NOMO-1 treated with DMSO at 0.1 percent for 48 hours (cell line): Measurements from ENCODE around the gene TMEM164.
"Not testable (repeated sequence)": the region's sequence is repeated elsewhere in the genome, so short reads cannot be mapped to it uniquely, and the experiment has no call there.

Experiments
- DNase-seq: peaks from one replicate; lab custom pipeline; 2025; ENCODE audit not compliant: unreplicated experiment; lab: John Stamatoyannopoulos, UW

Gene TMEM164

DNA sequence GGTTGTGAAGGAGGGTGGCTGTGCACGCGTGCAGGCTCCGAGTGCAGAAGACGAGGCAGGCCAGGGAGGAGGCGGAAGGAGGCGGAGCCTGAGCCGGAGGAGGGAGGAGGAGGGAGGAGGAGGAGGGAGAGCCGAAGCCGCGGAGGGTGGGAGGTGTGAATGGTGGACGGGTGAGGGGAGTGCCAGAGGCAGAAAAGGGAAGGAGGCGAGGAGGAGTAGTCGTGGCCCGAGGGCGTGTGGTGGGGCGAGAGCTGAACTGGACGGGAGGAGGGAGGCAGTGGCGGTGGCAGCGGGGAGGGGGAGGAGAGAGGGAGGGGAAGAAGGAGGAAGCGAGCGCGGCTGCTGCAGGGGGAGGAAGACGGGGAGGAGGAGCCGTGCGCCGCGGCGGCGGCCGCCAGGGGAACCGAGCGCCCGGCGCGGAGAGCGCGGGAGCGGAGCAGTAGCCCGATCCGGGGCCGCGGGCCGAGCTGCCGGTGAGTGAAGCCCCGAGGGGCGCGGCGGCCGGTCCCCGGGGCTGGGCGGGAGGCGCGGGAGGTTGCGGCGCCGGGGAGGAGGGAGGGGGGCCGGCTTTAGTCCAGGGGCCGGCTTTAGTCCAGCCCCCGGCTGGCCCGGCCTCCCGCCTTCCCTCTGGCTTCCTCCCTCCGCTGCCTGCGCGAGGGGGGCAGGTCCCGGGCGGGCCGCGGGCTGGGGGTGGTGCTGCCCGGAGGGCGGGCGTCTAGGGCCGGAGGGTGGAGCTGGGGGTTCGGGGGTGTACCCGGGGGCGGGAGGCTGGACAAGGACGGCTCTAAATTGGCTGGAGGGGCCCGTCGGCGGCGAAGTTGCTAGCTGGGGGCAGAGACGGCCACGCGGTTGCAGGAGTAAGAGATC lies at the start of gene TMEM164:
Gene TMEM164, plus strand, starts transcription at position 815 of the 867 bp plus-strand sequence. CDS start 661 bp downstream, outside the sequence.
- peak; percentile 96 for DNase-seq

DNA sequence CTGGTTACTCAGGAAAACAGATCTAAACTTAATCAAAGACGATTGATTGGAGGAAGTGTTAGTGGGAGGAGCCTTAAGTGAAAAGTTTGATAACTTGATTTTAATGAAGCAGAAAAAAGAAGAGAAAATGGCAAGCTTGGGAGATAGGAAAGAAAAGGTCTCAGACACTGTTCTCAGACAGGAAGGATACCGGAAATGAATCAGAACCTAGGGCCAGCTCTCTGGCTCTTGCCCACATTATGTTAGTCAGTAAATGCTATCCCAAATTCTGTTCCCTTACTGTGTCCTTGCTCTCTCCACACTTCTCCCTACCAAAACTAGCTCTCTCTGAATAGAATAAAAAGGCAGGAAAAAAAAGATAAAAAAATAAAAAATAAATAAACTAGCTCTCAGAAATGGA lies 48.6 kb upstream of the TMEM164 start:
- DNase-seq, result no peak

DNA sequence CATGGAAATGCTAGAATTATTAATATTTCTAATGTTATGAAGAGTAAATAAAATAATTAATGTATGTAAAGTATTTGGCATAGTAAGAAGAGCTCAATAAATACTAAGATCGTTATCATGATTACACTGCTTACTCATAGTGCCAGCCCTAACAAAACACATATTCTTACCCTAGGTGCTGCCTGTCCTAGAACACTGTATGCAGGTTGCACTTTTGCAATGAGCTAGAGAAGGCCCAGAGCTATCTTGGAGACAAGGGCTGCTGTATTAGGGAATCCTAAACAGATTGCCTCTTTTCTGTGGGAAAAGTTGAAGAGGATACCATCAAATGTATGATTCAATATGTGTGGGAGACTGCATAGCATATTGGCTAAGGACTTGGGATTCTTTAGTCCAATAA lies 48.0 kb upstream of the TMEM164 start:
- no peak for DNase-seq

DNA sequence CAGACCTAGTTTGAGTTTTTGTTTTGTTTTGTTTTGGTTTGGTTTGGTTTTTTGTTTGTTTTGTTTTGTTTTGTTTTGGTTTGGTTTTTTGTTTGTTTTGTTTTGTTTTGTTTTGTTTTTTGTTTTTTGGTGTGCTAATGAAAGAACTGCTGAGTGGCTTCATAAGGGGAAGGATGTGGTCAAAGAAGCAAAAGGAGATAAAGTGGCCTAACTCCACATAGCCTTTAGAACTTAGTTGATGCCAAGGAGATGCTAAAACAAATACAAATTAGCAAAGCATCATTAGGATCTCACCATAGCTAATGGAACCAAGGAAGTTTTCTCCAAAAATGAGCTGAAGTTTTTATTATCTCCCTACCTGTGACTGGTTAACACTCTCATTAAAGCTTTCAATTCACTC lies 44.6 kb upstream of the TMEM164 start:
- DNase-seq, result no peak

DNA sequence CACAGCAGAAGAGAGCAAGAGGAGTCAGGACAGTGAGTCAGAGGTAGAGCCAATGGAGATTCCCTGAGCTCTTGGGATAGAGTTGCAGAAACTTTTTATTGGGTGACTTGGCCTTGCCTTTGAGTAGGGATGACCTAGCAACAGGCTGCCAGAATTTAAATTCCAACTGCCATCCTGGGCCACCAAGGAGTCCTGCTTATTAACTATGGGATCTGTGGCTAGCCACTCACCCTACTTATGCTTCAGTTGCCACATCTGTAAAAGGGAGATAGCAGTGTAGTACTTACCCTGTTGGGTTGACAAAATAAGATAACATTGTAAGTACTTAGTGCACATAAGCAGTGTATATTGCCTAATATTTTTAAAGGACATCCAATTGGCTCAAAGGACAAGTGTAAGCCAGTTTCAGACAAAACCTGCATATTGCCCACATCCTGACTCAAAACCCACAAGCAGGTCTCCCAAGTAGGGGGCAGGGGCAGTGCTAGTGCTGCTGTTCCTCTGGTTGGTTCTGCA lies 43.5 kb upstream of the TMEM164 start:
- DNase-seq, result peak; percentile 67

DNA sequence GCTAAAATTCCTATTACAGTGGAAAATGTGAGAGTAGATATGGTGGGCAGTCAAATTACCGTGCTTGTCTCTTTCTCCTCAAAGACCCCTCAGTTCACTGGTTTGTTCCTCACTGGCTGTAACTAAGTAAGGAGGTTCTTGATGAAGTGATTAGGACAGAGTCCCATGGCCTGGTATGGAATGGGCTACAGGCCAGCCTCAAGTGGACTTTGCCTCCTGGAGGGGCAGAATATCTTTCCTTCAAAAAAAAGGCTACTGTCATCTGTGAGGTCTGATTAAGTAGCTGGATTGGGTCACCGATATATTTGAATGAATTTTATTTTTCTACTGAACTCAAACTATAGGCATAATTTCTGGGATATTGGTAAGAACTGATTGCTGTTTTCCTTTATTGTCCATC lies 38.5 kb upstream of the TMEM164 start:
- no peak for DNase-seq

DNA sequence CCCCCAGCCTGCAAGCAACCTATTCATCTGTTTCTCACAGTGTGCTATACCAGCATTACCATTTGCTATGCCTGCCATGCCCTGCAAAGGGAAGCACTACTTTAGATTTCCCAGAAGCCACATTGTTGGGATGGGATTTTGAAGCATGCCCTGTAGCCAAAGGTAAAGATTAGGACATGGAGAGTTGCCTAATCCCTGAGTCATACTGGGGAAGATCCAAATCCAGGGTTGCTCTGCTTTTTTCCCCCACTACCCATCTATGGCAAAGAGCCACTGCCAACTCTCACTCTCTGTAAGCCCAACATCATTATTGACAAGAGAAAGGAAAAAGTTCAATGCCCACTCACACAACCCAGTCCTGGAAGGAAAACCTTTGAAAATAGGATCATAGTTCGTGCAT lies 36.7 kb upstream of the TMEM164 start:
- DNase-seq, result no peak

DNA sequence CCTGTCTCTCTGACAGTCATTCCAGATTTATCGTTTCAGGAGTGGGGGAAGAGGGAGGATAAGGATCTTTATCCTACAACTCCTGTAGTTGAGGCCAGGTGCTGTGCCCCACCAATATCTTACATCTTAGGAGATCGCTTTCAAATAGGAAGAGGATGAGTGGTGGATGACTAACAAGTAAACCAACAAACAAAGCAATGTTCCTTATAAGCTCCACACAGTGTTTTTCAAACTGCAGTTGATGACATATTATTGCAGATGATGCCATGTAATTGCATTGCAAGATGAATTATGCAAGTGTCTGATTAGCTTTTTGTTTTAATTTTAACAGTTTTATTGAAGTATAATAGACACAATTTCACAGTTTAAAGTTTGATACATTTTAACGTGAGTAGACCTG lies 35.8 kb upstream of the TMEM164 start:
- DNase-seq, result no peak

DNA sequence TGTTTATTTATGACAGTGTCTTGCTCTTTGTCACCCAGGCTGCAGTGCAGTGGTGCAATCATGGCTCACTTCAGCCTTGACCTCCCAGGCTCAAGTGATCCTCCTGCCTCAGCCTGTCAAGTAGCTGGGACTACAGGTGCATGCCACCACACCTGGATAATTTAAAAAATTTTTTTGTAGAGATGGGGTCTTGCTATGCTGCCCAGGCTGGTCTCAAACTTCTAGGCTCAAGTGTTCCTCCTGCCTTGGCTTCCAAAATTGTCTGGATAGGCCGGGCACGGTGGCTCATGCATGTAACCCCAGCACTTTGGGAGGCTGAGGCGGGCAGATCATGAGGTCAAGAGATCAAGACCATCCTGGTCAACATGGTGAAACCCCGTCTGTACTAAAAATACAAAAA lies 32.1 kb upstream of the TMEM164 start:
- DNase-seq, result not testable (repeated sequence)

DNA sequence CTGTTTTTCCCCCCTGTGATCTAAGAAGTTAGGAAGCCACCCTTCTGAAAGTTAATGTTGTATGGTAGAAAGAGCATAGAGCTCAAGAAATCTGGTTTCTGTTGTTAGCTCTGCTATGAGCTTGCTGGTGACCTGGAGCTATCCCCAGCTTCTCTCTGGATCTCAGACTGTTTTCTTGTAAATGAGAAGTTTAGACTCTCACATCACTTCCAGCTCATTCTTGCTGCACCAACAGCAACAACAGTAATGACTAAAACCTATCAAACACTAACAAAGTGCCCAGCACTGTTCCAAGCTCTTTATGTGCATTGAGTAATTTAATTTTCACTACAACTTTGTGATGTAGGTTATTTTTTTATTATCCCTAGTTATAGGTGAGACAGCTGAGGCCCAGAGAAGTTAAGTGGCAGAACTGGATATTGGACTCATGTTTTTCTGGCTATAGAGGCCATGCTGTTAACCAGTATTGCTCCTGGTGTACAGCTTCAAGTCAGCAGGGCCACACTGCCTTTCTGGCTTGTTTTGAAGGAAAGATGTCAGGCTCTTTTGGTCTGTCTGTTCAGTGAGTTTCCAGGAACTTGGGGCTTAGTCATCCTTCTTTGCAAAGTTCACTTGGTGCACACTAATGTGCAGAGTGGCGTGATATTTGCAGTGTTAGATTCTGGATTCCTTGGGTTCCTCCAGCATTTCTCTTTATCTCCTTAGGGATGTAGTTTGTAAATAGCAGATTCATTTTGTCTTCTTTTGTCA lies 27.8 kb upstream of the TMEM164 start:
- no peak for DNase-seq

DNA sequence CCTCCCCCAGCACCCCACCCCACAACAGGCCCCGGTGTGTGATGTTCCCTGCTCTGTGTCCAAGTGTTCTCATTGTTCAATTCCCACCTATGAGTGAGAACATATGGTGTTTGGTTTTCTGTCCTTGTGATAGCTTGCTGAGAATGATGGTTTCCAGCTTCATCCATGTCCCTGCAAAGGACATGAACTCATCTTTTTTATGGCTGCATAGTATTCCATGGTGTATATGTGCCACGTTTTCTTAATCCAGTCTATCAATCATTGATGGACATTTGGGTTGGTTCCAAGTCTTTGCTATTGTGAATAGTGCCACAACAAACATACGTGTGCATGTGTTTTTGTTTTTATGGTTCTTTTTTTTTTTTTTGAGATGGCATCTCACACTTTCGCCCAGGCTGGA lies 17.7 kb upstream of the TMEM164 start:
- not testable (repeated sequence) for DNase-seq

DNA sequence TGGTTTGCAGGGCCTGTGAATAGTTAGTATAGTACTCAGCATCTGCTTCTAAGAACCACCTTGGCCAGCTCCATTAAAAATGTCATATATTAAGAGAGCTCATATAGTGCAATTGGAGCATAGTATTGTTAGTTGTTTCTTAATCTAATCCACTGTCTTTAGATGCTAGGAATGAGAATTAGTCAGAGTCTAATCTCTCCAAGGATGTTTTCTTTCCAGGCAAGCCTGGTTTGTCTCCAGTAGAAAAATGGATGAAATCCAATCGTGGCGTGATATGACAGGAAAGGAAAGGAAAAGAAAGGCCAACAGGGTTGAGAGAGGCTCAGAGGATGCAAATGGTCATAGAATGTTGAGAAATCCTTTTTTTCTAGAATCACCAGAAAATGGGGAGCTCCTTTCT lies 15.0 kb upstream of the TMEM164 start:
- no peak for DNase-seq

DNA sequence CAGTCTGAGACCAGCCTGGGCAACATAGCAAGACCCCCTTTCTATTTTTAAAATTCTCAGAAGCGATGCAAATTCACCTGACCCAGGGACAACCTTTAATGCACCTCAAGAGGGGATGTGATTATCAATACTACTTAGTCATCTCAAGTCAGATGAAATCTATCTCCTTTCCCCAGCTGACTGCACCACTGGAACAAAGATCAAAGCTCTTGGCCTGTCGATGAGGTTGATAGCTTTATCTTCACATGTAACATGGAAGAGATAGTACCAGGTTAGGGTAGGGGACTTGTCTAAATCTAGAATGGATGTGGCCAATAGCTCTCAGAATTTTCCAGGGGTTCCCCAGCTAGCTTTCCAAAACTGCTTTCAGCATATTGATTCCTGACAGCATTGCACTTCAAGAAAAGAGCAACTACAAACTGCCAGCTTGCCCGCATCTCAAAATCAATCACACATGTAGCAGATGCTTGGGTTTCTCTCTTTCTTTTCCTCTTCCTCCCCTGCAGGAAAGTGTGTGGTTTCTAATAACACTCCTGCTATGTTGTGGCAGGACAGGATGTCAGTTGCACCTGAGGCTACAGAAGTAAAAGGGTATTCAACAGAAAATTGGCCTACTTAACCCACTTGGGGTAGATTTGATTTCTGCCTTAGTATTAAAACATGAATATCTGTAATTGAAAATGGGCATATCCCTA lies 12.2 kb upstream of the TMEM164 start:
- DNase-seq, result no peak

DNA sequence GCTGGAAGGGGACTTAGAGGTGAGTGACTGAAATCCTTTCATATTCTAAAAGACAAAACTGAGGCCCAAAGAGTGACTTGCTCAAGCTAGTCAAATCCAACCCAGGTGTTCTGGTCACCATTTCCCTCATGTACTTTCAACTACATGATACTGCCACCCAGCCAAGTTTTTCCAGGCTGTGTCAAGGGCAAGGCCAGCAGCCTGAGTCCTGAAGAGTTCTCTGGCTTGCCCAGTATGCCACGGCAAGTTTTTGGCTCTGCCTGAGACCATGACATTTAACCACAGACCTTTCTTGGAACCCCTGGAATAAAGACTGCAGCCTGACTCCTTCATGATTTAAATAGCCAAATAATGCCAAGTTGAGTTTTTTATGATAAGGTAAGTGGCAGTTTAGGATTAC lies 10.7 kb upstream of the TMEM164 start:
- DNase-seq, result no peak

DNA sequence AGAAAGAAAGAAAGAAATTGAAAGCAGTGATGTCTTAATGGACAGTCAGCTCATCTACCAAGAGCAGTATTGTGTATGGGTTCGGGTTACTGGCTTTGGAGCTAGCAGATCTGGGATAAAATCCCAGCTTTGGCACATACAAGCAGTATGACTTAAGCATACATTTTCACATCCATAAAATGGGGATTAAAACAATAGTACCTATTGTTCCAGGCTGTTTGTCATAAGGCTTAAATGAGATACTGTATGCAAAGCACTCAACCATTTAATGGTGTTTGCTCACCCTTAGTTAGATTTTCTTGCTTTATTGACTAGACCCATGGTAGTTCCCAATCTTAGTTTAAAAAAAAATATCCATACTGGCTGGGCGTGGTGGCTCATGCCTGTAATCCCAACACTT lies 7.8 kb upstream of the TMEM164 start:
- DNase-seq, result no peak

DNA sequence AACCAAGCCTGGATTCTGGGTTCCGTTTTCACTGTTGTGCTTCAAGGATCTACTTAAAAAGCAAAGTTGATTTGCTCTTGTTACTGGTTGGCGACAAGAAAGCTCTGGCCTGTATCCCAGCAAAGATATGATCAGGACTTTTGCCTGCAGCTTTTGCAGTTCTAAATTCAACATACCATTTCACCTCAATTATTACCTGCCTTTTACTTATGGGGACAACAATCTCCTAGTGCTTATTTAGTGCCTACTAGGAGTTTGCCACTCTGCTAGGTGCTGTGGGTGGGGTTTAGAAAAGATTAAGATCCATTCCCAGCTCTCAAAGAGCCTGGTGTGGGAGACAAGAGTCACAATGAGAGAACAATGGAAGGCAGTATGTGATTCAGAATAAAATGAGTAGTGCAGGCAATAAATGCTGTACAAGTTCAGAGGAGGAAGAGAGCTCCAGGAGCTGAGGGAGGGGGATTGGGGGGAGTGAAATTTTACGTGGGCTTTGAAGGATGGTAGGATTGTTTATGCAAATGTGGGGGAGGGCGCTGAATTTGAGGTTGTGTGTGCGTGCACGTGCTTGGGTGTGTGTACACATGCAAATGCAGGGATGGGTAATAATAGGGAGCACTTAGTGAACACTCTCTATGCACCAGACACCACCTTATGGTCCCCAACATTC lies 5.0 kb upstream of the TMEM164 start:
- DNase-seq, result no peak

DNA sequence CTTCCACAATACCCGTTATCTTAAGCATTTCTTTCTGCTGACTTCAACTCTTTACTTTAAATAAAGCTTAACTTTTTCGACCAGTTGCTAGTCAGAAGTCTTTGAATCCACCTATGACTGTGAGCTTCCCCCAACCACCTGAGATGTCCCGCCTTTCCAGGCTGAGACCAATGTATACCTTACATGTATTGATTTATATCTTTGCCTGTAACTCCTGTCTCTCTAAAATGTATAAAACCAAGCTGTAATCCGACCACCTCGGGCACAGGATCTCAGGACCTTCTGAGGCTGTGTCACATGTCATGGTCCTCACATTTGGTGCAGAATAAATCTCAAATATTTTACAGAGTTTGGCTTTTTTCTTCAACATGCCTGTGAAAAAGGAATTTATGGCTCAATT lies 2.9 kb upstream of the TMEM164 start:
- DNase-seq, result no peak

DNA sequence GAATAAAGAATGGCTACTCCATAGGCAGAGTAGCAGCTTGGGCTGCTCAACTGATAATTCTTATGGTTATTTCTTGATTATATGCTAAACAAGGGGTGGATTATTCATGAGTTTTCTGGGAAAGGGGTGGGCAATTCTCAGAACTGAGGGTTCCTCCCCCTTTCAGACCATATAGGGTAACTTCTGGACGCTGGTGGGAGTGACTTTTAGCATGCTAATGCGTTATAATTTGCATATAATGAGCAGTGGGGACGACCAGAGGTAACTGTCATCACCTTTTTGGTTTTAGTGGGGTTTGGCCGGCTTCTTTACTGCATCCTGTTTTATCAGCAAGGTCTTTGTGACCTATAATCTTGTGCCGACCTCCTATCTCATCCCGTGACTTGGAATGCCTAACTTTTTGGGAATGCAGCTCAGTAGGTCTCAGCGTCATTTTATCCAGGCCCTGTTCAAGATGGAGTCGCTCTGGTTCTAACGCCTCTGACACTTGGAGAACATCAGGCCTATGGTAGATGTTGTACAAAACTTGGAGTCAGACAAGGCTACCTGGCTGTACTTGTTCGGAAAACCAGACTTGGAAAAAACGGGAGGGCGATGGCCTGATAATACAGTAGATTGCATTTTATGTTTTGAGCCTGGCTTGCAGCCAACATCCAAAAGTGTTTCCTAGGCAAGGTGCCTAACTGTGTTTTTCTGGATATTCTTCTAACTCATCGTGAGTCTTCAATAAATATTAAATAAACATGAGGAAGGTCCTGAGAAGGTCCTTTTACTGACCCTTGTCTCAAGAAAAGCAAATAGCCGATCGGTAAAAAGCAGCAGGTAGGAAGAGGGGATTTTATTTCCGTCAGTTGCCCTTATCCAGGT lies 1.8 kb upstream of the TMEM164 start:
- DNase-seq, result no peak

DNA sequence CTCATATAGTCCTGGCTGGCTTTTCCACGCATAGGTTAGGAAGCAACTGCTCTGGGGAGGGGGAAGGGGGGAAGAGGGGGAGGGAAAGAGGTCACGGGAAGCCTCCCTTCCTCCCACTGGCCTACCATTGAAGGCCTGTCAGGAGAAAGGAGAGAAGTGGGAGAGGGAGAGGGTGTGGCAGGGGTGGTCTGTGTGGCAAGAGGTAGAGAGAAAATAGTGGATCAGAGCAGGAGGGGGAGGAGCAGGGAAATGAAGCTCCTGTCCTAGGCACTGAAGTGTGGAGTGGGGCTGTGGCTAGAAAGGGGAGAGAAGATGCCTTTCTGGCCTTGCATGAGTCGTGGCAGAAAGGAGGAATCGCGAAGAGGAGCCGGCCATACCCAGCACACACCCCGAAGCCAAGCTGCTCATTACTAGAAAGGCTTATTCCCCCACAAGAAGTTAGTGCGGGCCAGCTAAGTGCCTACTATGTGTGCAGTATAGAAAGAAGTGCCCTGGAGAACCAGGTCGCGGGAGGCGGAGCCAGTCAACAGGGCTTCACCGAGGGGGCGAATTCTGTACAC lies 1.1 kb upstream of the TMEM164 start:
- no peak for DNase-seq
